Caco-2 (cell line): ENCODE data around the gene NXPH4. TPM values are rescaled to one million over a fixed set of nuclear protein-coding genes. Genes with fewer than 3 reads are reported as not detected.
A peak's percentile ranks its signal among the peaks of the same experiment; 100 is the strongest.

Source experiments
- BruUV-seq: library from RNA; stranded (reverse); fragments of 400-500 nt; replicated peaks from 2 replicates; lab custom pipeline; 2021; lab: Mats Ljungman, UMichigan
- CTCF ChIA-PET: fragments of 300-600 bp; sonication (Branson Sonifier 250); formaldehyde crosslinking; loops from one replicate; lab custom pipeline; 2022; ENCODE audit warnings: antibody characterized with exemption; lab: Charles Lee
- POLR2A ChIA-PET: fragments of 300-600 bp; sonication (Branson Sonifier 250); formaldehyde crosslinking; loops from one replicate; lab custom pipeline; 2022; ENCODE audit warnings: antibody characterized with exemption; lab: Charles Lee
- DNase-seq, 2 experiments: peaks; one replicate each; pipeline versions ENCODE4 v3.0.0 to v3.0.0-alpha.2; 2020 to 2022
- H3K27me3 ChIP-seq: replicated peaks from 2 replicates; pipeline ENCODE4 v1.6.0; 2011; ENCODE audit warnings: low read length; ENCODE audit not compliant: control insufficient read depth, insufficient read depth
- H3K36me3 ChIP-seq: 2 replicates; pipeline ENCODE4 v1.5.1; 2011; ENCODE audit warnings: low read length; ENCODE audit not compliant: control insufficient read depth, insufficient read depth
- H3K4me1 ChIP-seq: fragments of 250-450 bp; sonication (Bioruptor Pico); 2 replicates; pipeline ENCODE4 v1.5.1; 2020; ENCODE audit warnings: mild to moderate bottlenecking
- H3K4me3 ChIP-seq: 2 replicates; pipeline ENCODE4 v1.5.1; 2011; ENCODE audit warnings: low read depth, mild to moderate bottlenecking, control low read depth, low read length
- H3K9me3 ChIP-seq: fragments of 250-450 bp; sonication (Bioruptor Pico); 2 replicates; pipeline ENCODE4 v1.5.1; 2020; ENCODE audit warnings: mild to moderate bottlenecking, moderate library complexity
- H3K27ac Mint-ChIP-seq: one replicate; pipeline ENCODE4 v1.8.0; 2022; ENCODE audit warnings: mixed read lengths; ENCODE audit not compliant: unreplicated experiment
- H3K27me3 Mint-ChIP-seq: one replicate; pipeline ENCODE4 v1.8.0; 2022; ENCODE audit warnings: mixed read lengths; ENCODE audit not compliant: insufficient read depth, unreplicated experiment
- H3K36me3 Mint-ChIP-seq: one replicate; pipeline ENCODE4 v1.8.0; 2022; ENCODE audit warnings: mild to moderate bottlenecking, mixed read lengths; ENCODE audit not compliant: insufficient read depth, unreplicated experiment
- H3K4me1 Mint-ChIP-seq: one replicate; pipeline ENCODE4 v1.8.0; 2022; ENCODE audit warnings: low read depth, mixed read lengths; ENCODE audit not compliant: unreplicated experiment
- H3K4me3 Mint-ChIP-seq: one replicate; pipeline ENCODE4 v1.8.0; 2022; ENCODE audit warnings: mild to moderate bottlenecking, moderate library complexity, mixed read lengths; ENCODE audit not compliant: unreplicated experiment
- H3K9me3 Mint-ChIP-seq: one replicate; pipeline ENCODE4 v1.8.0; 2022; ENCODE audit warnings: mixed read lengths; ENCODE audit not compliant: unreplicated experiment
- CTCF ChIP-seq, 2 experiments: fragments of 200-600 bp in 1 of 2; IDR thresholded peaks; 1 replicate in 1 of 2; 2 replicates in 1 of 2; pipeline versions ENCODE4 v1.5.1 to v1.8.0; 2011 to 2022; ENCODE audit warnings: antibody characterized with exemption in 1 of 2, control low read depth in 1 of 2, inconsistent platforms in 1 of 2, low read depth in 1 of 2, low read length in 1 of 2, mild to moderate bottlenecking in 1 of 2, moderate library complexity in 1 of 2; ENCODE audit not compliant: insufficient read depth in 1 of 2, severe bottlenecking in 1 of 2, unreplicated experiment in 1 of 2
- intact Hi-C: fragments of 100-400 bp; cut with micrococcal nuclease; formaldehyde crosslinking; loops from one replicate; pipeline ENCODE4 v1.10.0; 2022; ENCODE audit not compliant: unreplicated experiment
- total RNA-seq: library from RNA; stranded (reverse); gene quantifications from 2 replicates; pipeline ENCODE4 v1.2.3, GENCODE V29; 2022

Gene NXPH4
- total RNA-seq, 1 experiment from 2014 or later, result 10.0 TPM

DNA sequence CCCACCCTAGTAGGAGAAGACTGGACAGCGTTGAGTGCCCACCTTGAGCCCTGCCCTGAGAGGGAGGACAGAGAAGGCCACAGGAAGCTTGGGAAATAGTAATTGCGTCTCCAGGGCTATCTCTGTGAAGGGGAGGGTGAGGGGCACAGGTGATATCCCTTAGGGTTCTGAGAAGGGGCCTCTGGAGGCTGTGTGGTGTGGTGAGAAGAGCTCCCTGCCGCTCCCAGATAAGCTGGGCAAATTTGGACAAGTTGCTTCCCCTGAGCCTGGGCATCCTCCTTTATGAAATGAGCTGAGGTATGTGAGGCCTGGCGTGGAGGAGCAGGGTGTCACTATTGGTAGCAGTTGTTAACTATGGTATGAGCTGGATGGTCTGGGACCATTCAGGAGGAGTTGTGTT lies 45.7 kb upstream of the NXPH4 start:
- Mint-ChIP-seq H3K9me3 (no peaks in the 10 kb centered on the region), H3K27ac (no peak overlapping the region), H3K27me3 (no peaks in the 10 kb centered on the region), H3K36me3 (peaks cover 33% of the 10 kb centered on the region), H3K4me3 (no peak overlapping the region), H3K4me1 (no peaks in the 10 kb centered on the region)
- Histone ChIP-seq H3K9me3 (no peaks in the 10 kb centered on the region), H3K36me3 (peaks cover 12% of the 10 kb centered on the region), H3K4me1 (no peaks in the 10 kb centered on the region), H3K27me3 (no peaks in the 10 kb centered on the region), H3K4me3 (no peak overlapping the region)
- no TSS peak for BruUV-seq
- ChIA-PET CTCF (interaction anchor here (0.7 to 3.5 kb wide), 2 partner anchors 44 to 53 kb away, joined by 3 to 21 read pairs; partner anchors contain the start of gene LRP1), POLR2A (interaction anchor here (0.8 kb wide), 1 partner anchor 43 kb away, joined by 4 read pairs; the partner anchor contains the start of gene LRP1)
- TF ChIP-seq CTCF (IDR thresholded peaks at IDR 0.05; ENCODE audit: insufficient read depth in 1 of 2, low read depth in 1 of 2, low read length in 1 of 2, severe bottlenecking in 1 of 2, unreplicated experiment in 1 of 2), result no peak
- intact Hi-C loops, result no loop called here
- no peak for DNase-seq

DNA sequence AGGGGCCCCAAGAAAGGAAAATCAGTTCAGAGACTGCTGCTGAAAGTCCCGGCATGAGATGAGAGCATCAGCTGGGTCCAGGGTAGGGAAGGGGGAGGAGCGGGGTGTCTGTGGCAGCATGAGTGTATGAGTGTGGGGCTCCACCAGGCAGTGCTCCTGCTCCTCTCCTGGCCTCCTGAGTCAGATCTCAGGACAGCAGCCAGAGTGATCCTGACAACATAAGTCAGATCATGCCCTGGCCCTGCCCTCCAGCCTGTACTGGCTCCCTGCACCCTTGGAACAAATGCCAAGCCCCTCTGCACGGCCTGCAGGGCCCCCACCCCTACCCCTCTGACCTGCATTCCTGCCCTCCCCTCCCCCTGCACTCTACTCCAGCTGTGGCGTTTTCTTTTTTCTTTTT lies 44.9 kb upstream of the NXPH4 start:
- no peak overlapping the region for H3K4me3 Mint-ChIP-seq
- CTCF ChIA-PET, result interaction anchor here (3.5 kb wide), 1 partner anchor 44 kb away, joined by 21 read pairs; the partner anchor contains the start of gene LRP1
- H3K27ac Mint-ChIP-seq, result no peak overlapping the region
- no peak for TF ChIP-seq CTCF (IDR thresholded peaks at IDR 0.05; ENCODE audit: insufficient read depth in 1 of 2, low read depth in 1 of 2, low read length in 1 of 2, severe bottlenecking in 1 of 2, unreplicated experiment in 1 of 2)
- H3K36me3 Mint-ChIP-seq, result peaks cover 30% of the 10 kb centered on the region
- no peaks in the 10 kb centered on the region for H3K27me3 Mint-ChIP-seq
- POLR2A ChIA-PET, result no interaction called here
- H3K4me1 Mint-ChIP-seq, result no peaks in the 10 kb centered on the region
- intact Hi-C loops, result no loop called here
- no TSS peak for BruUV-seq
- Histone ChIP-seq H3K27me3 (no peaks in the 10 kb centered on the region), H3K36me3 (peaks cover 15% of the 10 kb centered on the region), H3K4me3 (no peak overlapping the region), H3K9me3 (no peaks in the 10 kb centered on the region), H3K4me1 (no peaks in the 10 kb centered on the region)
- DNase-seq, result no peak
- H3K9me3 Mint-ChIP-seq, result no peaks in the 10 kb centered on the region

DNA sequence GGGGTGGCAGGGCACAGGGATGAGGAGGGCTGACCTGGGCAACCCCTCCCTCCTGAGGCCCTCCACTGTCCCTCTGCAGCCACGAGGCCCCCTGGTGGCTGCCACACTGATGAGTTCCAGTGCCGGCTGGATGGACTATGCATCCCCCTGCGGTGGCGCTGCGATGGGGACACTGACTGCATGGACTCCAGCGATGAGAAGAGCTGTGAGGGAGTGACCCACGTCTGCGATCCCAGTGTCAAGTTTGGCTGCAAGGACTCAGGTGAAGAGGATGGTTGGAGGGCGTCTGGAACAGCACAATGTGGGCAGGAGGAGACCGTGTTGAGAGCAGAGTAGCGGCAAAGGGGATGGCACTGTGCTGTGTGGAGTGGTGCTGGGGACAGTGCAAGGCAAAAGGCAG lies 43.5 kb upstream of the NXPH4 start:
- Mint-ChIP-seq H3K36me3 (peaks cover 43% of the 10 kb centered on the region), H3K27ac (no peak overlapping the region), H3K9me3 (no peaks in the 10 kb centered on the region), H3K4me1 (no peaks in the 10 kb centered on the region), H3K4me3 (no peak overlapping the region), H3K27me3 (no peaks in the 10 kb centered on the region)
- no peak overlapping the region for H3K4me3 ChIP-seq
- H3K36me3 ChIP-seq, result peaks cover 15% of the 10 kb centered on the region
- ChIA-PET CTCF (interaction anchor here (0.6 to 3.5 kb wide), 5 partner anchors 10 to 94 kb away, joined by 3 to 21 read pairs (median 3); partner anchors contain the start of genes LRP1 and NEMP1), POLR2A (interaction anchor here (0.6 to 0.7 kb wide), 2 partner anchors 39 to 155 kb away, joined by 3 to 10 read pairs; no protein-coding TSS in a partner anchor)
- intact Hi-C loops, result loop anchor here (1.0 kb wide), 2 partner anchors 26 to 46 kb away; partner anchors contain the start of gene LRP1-AS
- no peaks in the 10 kb centered on the region for H3K27me3 ChIP-seq
- DNase-seq, result peak; percentile 54 to 63
- no TSS peak for BruUV-seq
- H3K9me3 ChIP-seq, result no peaks in the 10 kb centered on the region
- peak; percentile 79 for TF ChIP-seq CTCF (IDR thresholded peaks at IDR 0.05; ENCODE audit: insufficient read depth in 1 of 2, low read depth in 1 of 2, low read length in 1 of 2, severe bottlenecking in 1 of 2, unreplicated experiment in 1 of 2)
- H3K4me1 ChIP-seq, result no peaks in the 10 kb centered on the region
